Mesothelial cell of epicardium (in vitro differentiated cells): ENCODE measurements around the gene SORBS1. TPM values are rescaled to one million over a fixed set of nuclear protein-coding genes. Genes with fewer than 3 reads are reported as not detected.

Experiments used
- DNase-seq, 2 experiments: peaks; one replicate each; pipeline ENCODE4 v3.0.0; 2021; ENCODE audit warnings: low spot score in 2 of 2; ENCODE audit not compliant: unreplicated experiment in 2 of 2
- H3K27ac Mint-ChIP-seq: 2 replicates; pipeline ENCODE4 v1.8.0; 2021; ENCODE audit warnings: mixed read lengths
- H3K27me3 Mint-ChIP-seq: 2 replicates; pipeline ENCODE4 v1.8.0; 2021; ENCODE audit warnings: low read depth, mixed read lengths
- H3K36me3 Mint-ChIP-seq: 2 replicates; pipeline ENCODE4 v1.8.0; 2021; ENCODE audit warnings: mixed read lengths
- H3K4me1 Mint-ChIP-seq: 2 replicates; pipeline ENCODE4 v1.8.0; 2021; ENCODE audit warnings: mixed read lengths
- H3K4me3 Mint-ChIP-seq: 2 replicates; pipeline ENCODE4 v1.8.0; 2021; ENCODE audit warnings: mild to moderate bottlenecking, moderate library complexity, mixed read lengths
- H3K9me3 Mint-ChIP-seq: 2 replicates; pipeline ENCODE4 v1.8.0; 2021; ENCODE audit warnings: mixed read lengths
- CTCF ChIP-seq: fragments of 200-600 bp; sonication (generic); IDR thresholded peaks from one replicate; pipeline ENCODE4 v1.5.0; 2021; ENCODE audit warnings: antibody characterized with exemption; ENCODE audit not compliant: unreplicated experiment
- total RNA-seq: library from RNA; stranded (reverse); gene quantifications from 3 replicates; pipeline ENCODE4 v1.2.1, GENCODE V29; 2021

Gene SORBS1
- total RNA-seq, 1 donor from 2014 or later: 24.9 TPM

GRCh38 chr10:95414016-95414830 lies 146.9 kb downstream of the SORBS1 start:
- TF ChIP-seq CTCF: no peak
- H3K36me3 Mint-ChIP-seq: no peaks in the 10 kb centered on the region
- H3K4me3 Mint-ChIP-seq: no peak overlapping the region
- H3K4me1 Mint-ChIP-seq: no peaks in the 10 kb centered on the region
- H3K27me3 Mint-ChIP-seq: no peaks in the 10 kb centered on the region
- H3K27ac Mint-ChIP-seq: no peak overlapping the region
- no peaks in the 10 kb centered on the region for H3K9me3 Mint-ChIP-seq
- DNase-seq: no peak

- Mint-ChIP-seq H3K4me3 (no peak overlapping the region), H3K4me1 (no peaks in the 10 kb centered on the region), H3K9me3 (no peaks in the 10 kb centered on the region), H3K36me3 (no peaks in the 10 kb centered on the region), H3K27ac (no peak overlapping the region), H3K27me3 (no peaks in the 10 kb centered on the region)
- no peak for DNase-seq
- no peak for TF ChIP-seq CTCF
Observed at GRCh38 chr10:95413588-95413987, 147.6 kb downstream of the SORBS1 start.

- no peak for TF ChIP-seq CTCF
- no peaks in the 10 kb centered on the region for H3K4me1 Mint-ChIP-seq
- no peak for DNase-seq
- no peaks in the 10 kb centered on the region for H3K27me3 Mint-ChIP-seq
- no peak overlapping the region for H3K27ac Mint-ChIP-seq
- H3K4me3 Mint-ChIP-seq: no peak overlapping the region
- H3K9me3 Mint-ChIP-seq: no peaks in the 10 kb centered on the region
- no peaks in the 10 kb centered on the region for H3K36me3 Mint-ChIP-seq
Observed at GRCh38 chr10:95411635-95412034, 149.5 kb downstream of the SORBS1 start.

GRCh38 chr10:95408983-95409873 lies 151.9 kb downstream of the SORBS1 start:
- H3K27ac Mint-ChIP-seq: no peak overlapping the region
- no peaks in the 10 kb centered on the region for H3K27me3 Mint-ChIP-seq
- DNase-seq: no peak
- no peaks in the 10 kb centered on the region for H3K36me3 Mint-ChIP-seq
- no peak for TF ChIP-seq CTCF
- no peak overlapping the region for H3K4me3 Mint-ChIP-seq
- H3K4me1 Mint-ChIP-seq: no peaks in the 10 kb centered on the region
- H3K9me3 Mint-ChIP-seq: no peaks in the 10 kb centered on the region

- no peak for TF ChIP-seq CTCF
- Mint-ChIP-seq H3K36me3 (no peaks in the 10 kb centered on the region), H3K4me1 (no peaks in the 10 kb centered on the region), H3K27me3 (no peaks in the 10 kb centered on the region), H3K27ac (no peak overlapping the region), H3K4me3 (no peak overlapping the region), H3K9me3 (no peaks in the 10 kb centered on the region)
- no peak for DNase-seq
Observed at GRCh38 chr10:95408148-95408960, 152.8 kb downstream of the SORBS1 start.
